Endothelial cell of umbilical vein (primary cell): Measurements from ENCODE around the gene GMEB2. TPM values are rescaled to one million over a fixed set of nuclear protein-coding genes. Genes with fewer than 3 reads are reported as not detected.
"Not testable (repeated sequence)": the region's sequence is repeated elsewhere in the genome, so short reads cannot be mapped to it uniquely, and the experiment has no call there.

ENCODE experiments used
- BruUV-seq: library from RNA; stranded (reverse); fragments of 400-500 nt; replicated peaks from 2 replicates; lab custom pipeline; 2021; lab: Mats Ljungman, UMichigan
- CTCF ChIA-PET: fragments of 300-600, 350-600 bp; sonication (Branson Sonifier 250); formaldehyde crosslinking; loops from one replicate; lab custom pipeline; 2021; ENCODE audit warnings: antibody characterized with exemption, inconsistent platforms; lab: Charles Lee
- POLR2A ChIA-PET: fragments of 300-600, 350-600 bp; sonication (Branson Sonifier 250); formaldehyde crosslinking; loops from one replicate; lab custom pipeline; 2021; ENCODE audit warnings: antibody characterized with exemption, inconsistent platforms; lab: Charles Lee
- DNase-seq: peaks from one replicate; pipeline ENCODE4 v3.0.0-alpha.2; 2011; ENCODE audit warnings: low read depth, low spot score
- FAIRE-seq: peaks from 2 replicates; lab custom pipeline; 2011; peaks lifted over from hg19 to GRCh38; lab: Jason Lieb, UNC
- H2AFZ ChIP-seq: 2 replicates; pipeline ENCODE4 v1.6.0; 2012; ENCODE audit warnings: low read depth, low read length, control low read depth, inconsistent platforms
- H3K27ac ChIP-seq: 2 replicates; pipeline ENCODE4 v1.5.1; 2011; ENCODE audit warnings: low read depth, mild to moderate bottlenecking, control low read depth, low read length, moderate library complexity; ENCODE audit not compliant: insufficient read depth
- H3K27me3 ChIP-seq, 2 experiments: 2 replicates each; pipeline versions ENCODE4 v1.6.0 to v1.6.1; 2011; ENCODE audit warnings: low read length in 2 of 2, mixed read lengths in 1 of 2; ENCODE audit not compliant: control insufficient read depth in 2 of 2, insufficient read depth in 2 of 2
- H3K36me3 ChIP-seq, 2 experiments: 2 replicates in 1 of 2; 3 replicates in 1 of 2; pipeline ENCODE4 v1.5.1; 2011; ENCODE audit warnings: low read length in 2 of 2, mild to moderate bottlenecking in 1 of 2, moderate library complexity in 1 of 2; ENCODE audit not compliant: control insufficient read depth in 2 of 2, insufficient read depth in 2 of 2; ENCODE audit errors: extremely low read depth in 1 of 2
- H3K4me1 ChIP-seq: 3 replicates; pipeline ENCODE4 v1.5.1; 2011; ENCODE audit warnings: mild to moderate bottlenecking, low read length; ENCODE audit not compliant: control insufficient read depth, insufficient read depth; ENCODE audit errors: extremely low read depth
- H3K4me2 ChIP-seq: 2 replicates; pipeline ENCODE4 v1.6.1; 2011; ENCODE audit warnings: low read length, control low read depth, mixed read lengths; ENCODE audit not compliant: insufficient read depth
- H3K4me3 ChIP-seq, 3 experiments: fragments of 200-600 bp in 1 of 3; sonication (generic), shearing (Covaris generic) in 1 of 3; replicated peaks in 1 of 3; 2 replicates each; pipeline ENCODE4 v1.5.1; 2011 to 2016; ENCODE audit warnings: control low read depth in 3 of 3, low read length in 3 of 3, mild to moderate bottlenecking in 2 of 3, inconsistent platforms in 1 of 3, low read depth in 1 of 3, moderate library complexity in 1 of 3; ENCODE audit not compliant: insufficient read depth in 1 of 3
- H3K79me2 ChIP-seq: 2 replicates; pipeline ENCODE4 v1.6.0; 2012; ENCODE audit warnings: low read length, inconsistent platforms; ENCODE audit not compliant: control insufficient read depth, insufficient read depth
- H3K9ac ChIP-seq: replicated peaks from 2 replicates; pipeline ENCODE3; 2011; ENCODE audit warnings: low read length, control low read depth; ENCODE audit not compliant: insufficient read depth; ENCODE audit errors: extremely low read depth
- H3K9me1 ChIP-seq: replicated peaks from 3 replicates; pipeline ENCODE4 v1.6.0; 2011; ENCODE audit warnings: mild to moderate bottlenecking, low read length; ENCODE audit not compliant: control insufficient read depth, insufficient read depth; ENCODE audit errors: extremely low read depth
- H3K9me3 ChIP-seq: replicated peaks from 2 replicates; pipeline ENCODE4 v1.5.1; 2012; ENCODE audit warnings: low read length, inconsistent platforms; ENCODE audit not compliant: control insufficient read depth, insufficient read depth
- H4K20me1 ChIP-seq: replicated peaks from 2 replicates; pipeline ENCODE3; 2011; ENCODE audit warnings: mild to moderate bottlenecking, low read length; ENCODE audit not compliant: control insufficient read depth, insufficient read depth; ENCODE audit errors: extremely low read depth
- EZH2 ChIP-seq: IDR thresholded peaks from 2 replicates; pipeline ENCODE4 v1.6.1; 2012; ENCODE audit warnings: borderline replicate concordance, low read depth, mild to moderate bottlenecking, moderate library complexity, low read length, inconsistent platforms; ENCODE audit not compliant: severe bottlenecking
- FOS ChIP-seq: IDR thresholded peaks from 2 replicates; pipeline ENCODE4 v1.6.1; 2011; ENCODE audit warnings: mild to moderate bottlenecking, low read length, moderate library complexity, borderline replicate concordance; ENCODE audit not compliant: insufficient read depth
- GATA2 ChIP-seq: IDR thresholded peaks from 2 replicates; pipeline ENCODE4 v1.7.0; 2011; ENCODE audit warnings: low read depth, mild to moderate bottlenecking, moderate library complexity, mixed read lengths, low read length; ENCODE audit not compliant: insufficient read length, insufficient read depth
- JUN ChIP-seq: IDR thresholded peaks from 2 replicates; pipeline ENCODE4 v1.6.1; 2011; ENCODE audit warnings: borderline replicate concordance, low read depth; ENCODE audit not compliant: insufficient read length, insufficient read depth
- MYC ChIP-seq: IDR thresholded peaks from one replicate; pipeline ENCODE4 v1.6.1; 2011; ENCODE audit warnings: mild to moderate bottlenecking, low read depth, low read length
- POLR2A ChIP-seq: IDR thresholded peaks from 2 replicates; pipeline ENCODE4 v1.6.1; 2012; ENCODE audit warnings: low read depth, mild to moderate bottlenecking, control low read depth, low read length
- POLR2AphosphoS5 ChIP-seq: IDR thresholded peaks from 2 replicates; pipeline ENCODE4 v1.6.1; 2012; ENCODE audit warnings: low read depth, mild to moderate bottlenecking, control low read depth, low read length, moderate library complexity; ENCODE audit not compliant: insufficient read depth
- dilution Hi-C: fragments of 300-500 bp; cut with MboI; formaldehyde crosslinking; loops from one replicate; pipeline ENCODE4 v1.15.0; 2019; ENCODE audit warnings: low sequenced_read_pairs; ENCODE audit not compliant: extremely low pct_ligation_motif_present
- intact Hi-C: fragments of 100-400 bp; cut with micrococcal nuclease; formaldehyde crosslinking; loops from one replicate; pipeline ENCODE4 v1.10.0; 2022
- polyA plus RNA-seq, 4 experiments: library from polyadenylated mRNA; depleted of rRNA in 3 of 4; stranded (reverse) in 3 of 4; unstranded in 1 of 4; fragments of >200 nt; gene quantifications; 2 replicates each; pipeline versions ENCODE4 v1.2.1 to v1.2.3, GENCODE V29; 2011 to 2012; ENCODE audit warnings: missing spikeins in 1 of 4
- total RNA-seq: library from RNA; stranded (reverse); gene quantifications from 2 replicates; pipeline ENCODE4 v1.2.3, GENCODE V29; 2021
- TF ChIP-seq, protein P1 (sequence below): IDR thresholded peaks from 2 replicates; pipeline ENCODE4 v1.6.1; 2011; ENCODE audit not compliant: insufficient read depth, insufficient read length
- TF ChIP-seq, protein P2 (sequence below), 2 donors: IDR thresholded peaks; 1 replicate in 1 of 2; 2 replicates in 1 of 2; pipeline ENCODE4 v1.5.1; 2011; ENCODE audit warnings: low read length in 2 of 2, mild to moderate bottlenecking in 2 of 2, moderate library complexity in 2 of 2, control low read depth in 1 of 2, inconsistent platforms in 1 of 2, low read depth in 1 of 2; ENCODE audit not compliant: insufficient read depth in 1 of 2; ENCODE audit errors: extremely low read depth in 1 of 2

The GMEB2 gene
- total and polyA plus RNA-seq, 2 donors (not counting 3 experiments of a cell fraction or from before 2014, with no cell fraction given): 12.7 to 14.1 TPM

DNA sequence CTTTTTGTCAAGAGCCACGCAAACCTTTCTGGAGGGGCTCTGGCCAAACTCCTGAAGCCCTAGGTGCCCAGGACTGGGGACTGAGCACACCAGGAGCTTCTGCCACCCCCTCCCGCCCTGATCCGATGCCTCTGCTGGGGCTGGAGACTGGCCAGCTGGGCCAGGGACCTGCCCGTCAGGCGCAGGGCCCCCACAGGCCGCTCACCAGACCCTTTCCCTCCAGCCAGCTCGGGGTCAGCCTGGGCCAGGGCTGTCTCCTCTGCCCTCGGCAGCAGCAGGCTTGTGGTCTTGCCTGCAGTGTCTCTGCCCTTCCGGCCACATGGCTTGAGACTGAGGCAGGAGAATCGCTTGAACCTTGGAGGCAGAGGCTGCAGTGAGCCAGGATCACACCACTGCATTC, 45.8 kb upstream of the GMEB2 start:
- H4K20me1 ChIP-seq: no peaks in the 10 kb centered on the region
- intact Hi-C loops (no loop called here), dilution Hi-C loops (no loop called here)
- H3K27ac ChIP-seq: no peak overlapping the region
- POLR2A ChIA-PET: no interaction called here
- no peak overlapping the region for H3K4me2 ChIP-seq
- H3K4me1 ChIP-seq: no peaks in the 10 kb centered on the region
- H3K9me3 ChIP-seq: no peaks in the 10 kb centered on the region
- TF ChIP-seq, protein P1, sequence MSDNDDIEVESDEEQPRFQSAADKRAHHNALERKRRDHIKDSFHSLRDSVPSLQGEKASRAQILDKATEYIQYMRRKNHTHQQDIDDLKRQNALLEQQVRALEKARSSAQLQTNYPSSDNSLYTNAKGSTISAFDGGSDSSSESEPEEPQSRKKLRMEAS: no peak
- TF ChIP-seq GATA2: no peak
- no peak for TF ChIP-seq JUN
- no peak for TF ChIP-seq POLR2AphosphoS5
- TF ChIP-seq FOS: no peak
- TF ChIP-seq MYC: no peak
- TF ChIP-seq EZH2: no peak
- TF ChIP-seq, protein P2, sequence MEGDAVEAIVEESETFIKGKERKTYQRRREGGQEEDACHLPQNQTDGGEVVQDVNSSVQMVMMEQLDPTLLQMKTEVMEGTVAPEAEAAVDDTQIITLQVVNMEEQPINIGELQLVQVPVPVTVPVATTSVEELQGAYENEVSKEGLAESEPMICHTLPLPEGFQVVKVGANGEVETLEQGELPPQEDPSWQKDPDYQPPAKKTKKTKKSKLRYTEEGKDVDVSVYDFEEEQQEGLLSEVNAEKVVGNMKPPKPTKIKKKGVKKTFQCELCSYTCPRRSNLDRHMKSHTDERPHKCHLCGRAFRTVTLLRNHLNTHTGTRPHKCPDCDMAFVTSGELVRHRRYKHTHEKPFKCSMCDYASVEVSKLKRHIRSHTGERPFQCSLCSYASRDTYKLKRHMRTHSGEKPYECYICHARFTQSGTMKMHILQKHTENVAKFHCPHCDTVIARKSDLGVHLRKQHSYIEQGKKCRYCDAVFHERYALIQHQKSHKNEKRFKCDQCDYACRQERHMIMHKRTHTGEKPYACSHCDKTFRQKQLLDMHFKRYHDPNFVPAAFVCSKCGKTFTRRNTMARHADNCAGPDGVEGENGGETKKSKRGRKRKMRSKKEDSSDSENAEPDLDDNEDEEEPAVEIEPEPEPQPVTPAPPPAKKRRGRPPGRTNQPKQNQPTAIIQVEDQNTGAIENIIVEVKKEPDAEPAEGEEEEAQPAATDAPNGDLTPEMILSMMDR (IDR thresholded peaks at IDR 0.05; ENCODE audit: extremely low read depth in 1 of 2, insufficient read depth in 1 of 2, low read depth in 1 of 2, low read length in 2 of 2): no peak
- TF ChIP-seq POLR2A: no peak
- DNase-seq (no peak), FAIRE-seq (no peak)
- CTCF ChIA-PET: interaction anchor here (1.2 kb wide), 1 partner anchor 10 kb away, joined by 3 read pairs; no protein-coding TSS in a partner anchor
- no peaks in the 10 kb centered on the region for H3K9me1 ChIP-seq
- no peaks in the 10 kb centered on the region for H3K79me2 ChIP-seq
- no peak overlapping the region for H3K9ac ChIP-seq
- no peaks in the 10 kb centered on the region for H3K27me3 ChIP-seq
- H3K36me3 ChIP-seq: peaks cover under 1 to 8% of the 10 kb centered on the region in 2 experiments
- H3K4me3 ChIP-seq: no peak overlapping the region
- no TSS peak for BruUV-seq
- H2AFZ ChIP-seq: no peak overlapping the region

DNA sequence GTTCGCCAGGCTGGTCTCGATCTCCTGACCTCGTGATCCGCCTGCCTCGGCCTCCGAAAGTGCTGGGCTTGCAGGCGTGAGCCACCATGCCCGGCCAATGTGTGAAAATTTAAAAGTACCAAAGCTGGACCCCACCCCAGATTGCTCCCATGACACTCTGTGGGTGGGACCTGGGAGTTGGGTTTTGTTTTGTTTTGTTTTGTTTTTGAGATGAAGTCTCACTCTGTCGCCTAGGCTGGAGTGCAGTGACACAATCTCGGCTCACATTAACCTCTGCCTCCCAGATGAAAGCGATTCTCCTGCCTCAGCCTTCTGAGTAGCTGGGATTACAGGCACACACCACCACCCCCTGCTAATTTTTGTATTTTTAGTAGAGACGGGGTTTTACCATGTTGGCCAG, 44.8 kb upstream of the GMEB2 start:
- BruUV-seq, FAIRE-seq, H4K20me1 ChIP-seq, H3K27me3 ChIP-seq, H2AFZ ChIP-seq, H3K9ac ChIP-seq, H3K9me1 ChIP-seq, POLR2A ChIA-PET, dilution Hi-C loops, intact Hi-C loops, CTCF ChIA-PET, H3K4me1 ChIP-seq, H3K27ac ChIP-seq, H3K79me2 ChIP-seq, DNase-seq, H3K9me3 ChIP-seq, H3K4me3 ChIP-seq, H3K4me2 ChIP-seq: not testable (repeated sequence)
- peaks cover 2 to 13% of the 10 kb centered on the region in 2 experiments for H3K36me3 ChIP-seq
